DMS79 treated with DMSO at 0.1 percent for 48 hours (cell line): ENCODE data around the gene RNF8.
"Not testable (repeated sequence)": the region's sequence is repeated elsewhere in the genome, so short reads cannot be mapped to it uniquely, and the experiment has no call there.

ENCODE experiments used
- DNase-seq: peaks from one replicate; lab custom pipeline; 2025; lab: John Stamatoyannopoulos, UW

The RNF8 gene

GRCh38 chr6:37353761-37354525, at the start of gene RNF8:
Gene RNF8 (plus strand): TSS chr6:37353983. CDS start chr6:37354165, 182 bp downstream.
- DNase-seq: peak; percentile 89

GRCh38 chr6:37304766-37305165, 49.0 kb upstream of the RNF8 start:
- no peak for DNase-seq

- DNase-seq: peak; percentile 6
These were observed 47.9 kb upstream of the RNF8 start for GRCh38 chr6:37305841-37306425.

GRCh38 chr6:37306624-37307222, 47.1 kb upstream of the RNF8 start:
- DNase-seq: peak; percentile 41

- not testable (repeated sequence) for DNase-seq
These were observed 46.3 kb upstream of the RNF8 start for GRCh38 chr6:37307484-37307883.

GRCh38 chr6:37308069-37308815, 45.5 kb upstream of the RNF8 start:
- DNase-seq: peak; percentile 99

GRCh38 chr6:37309046-37309445, 44.7 kb upstream of the RNF8 start:
- no peak for DNase-seq

GRCh38 chr6:37309692-37310091, 44.1 kb upstream of the RNF8 start:
- no peak for DNase-seq

GRCh38 chr6:37310966-37311365, 42.8 kb upstream of the RNF8 start:
- DNase-seq: no peak

GRCh38 chr6:37311741-37312473, 41.9 kb upstream of the RNF8 start:
- DNase-seq: no peak

GRCh38 chr6:37313723-37314486, 39.9 kb upstream of the RNF8 start:
- no peak for DNase-seq

GRCh38 chr6:37314487-37315156, 39.2 kb upstream of the RNF8 start:
- no peak for DNase-seq

- DNase-seq: no peak
These were observed 38.6 kb upstream of the RNF8 start for GRCh38 chr6:37315157-37315515.

- DNase-seq: no peak
These were observed 37.7 kb upstream of the RNF8 start for GRCh38 chr6:37316071-37316470.

GRCh38 chr6:37317312-37318038, 36.3 kb upstream of the RNF8 start:
- no peak for DNase-seq

GRCh38 chr6:37319156-37319555, 34.6 kb upstream of the RNF8 start:
- no peak for DNase-seq

- no peak for DNase-seq
These were observed 33.8 kb upstream of the RNF8 start for GRCh38 chr6:37319856-37320480.

- peak; percentile 80 for DNase-seq
These were observed 33.1 kb upstream of the RNF8 start for GRCh38 chr6:37320646-37321045.

GRCh38 chr6:37321101-37321500, 32.7 kb upstream of the RNF8 start:
- DNase-seq: no peak
